ENCODE data around the gene APLP2. TPM values are rescaled to one million over a fixed set of nuclear protein-coding genes. Genes with fewer than 3 reads are reported as not detected.

The APLP2 gene
- total and polyA plus RNA-seq, 2 experiments from 2014 or later: 322 to 362 TPM

GRCh38 chr11:130141561-130142341 is 72.1 kb downstream of the APLP2 start (continued):
- TF ChIP-seq NANOG (IDR thresholded peaks at IDR 0.05; ENCODE audit: borderline replicate concordance): no peak
- TF ChIP-seq EZH2 (IDR thresholded peaks at IDR 0.05; ENCODE audit: low read depth, unreplicated experiment): no peak
- no peak for TF ChIP-seq EZH2phosphoT487 (IDR thresholded peaks at IDR 0.05; ENCODE audit: unreplicated experiment)

- Histone ChIP-seq H3K4me2 (no peak overlapping the region), H3K27me3 (ENCODE audit: insufficient read depth) (no peaks in the 10 kb centered on the region), H3F3A (replicated peaks; ENCODE audit: low read depth) (0 out of 2 replicates have a peak, but pooled peaks cover 7% of the 10 kb centered on the region), H3K4me1 (ENCODE audit: insufficient read depth) (peaks cover 17% of the 10 kb centered on the region), H3K4me3 (no peak overlapping the region), H4K20me1 (replicated peaks; ENCODE audit: insufficient read depth) (peaks cover 5% of the 10 kb centered on the region), H3K79me2 (replicated peaks; ENCODE audit: insufficient read depth) (no peaks in the 10 kb centered on the region), H2AFZ (no peak overlapping the region), H3K9me2 (ENCODE audit: insufficient read depth) (no peaks in the 10 kb centered on the region), H3K36me3 (ENCODE audit: insufficient read depth) (peaks cover 17% of the 10 kb centered on the region), H3K27ac (ENCODE audit: low read depth) (peak overlapping the region; percentile 74; the same call in 1 of the 2 replicates)
- no peak overlapping the region for H3K27ac Mint-ChIP-seq
- ATAC-seq (no peak), DNase-seq (ENCODE audit: low spot score) (no peak)
- H3K4me1 Mint-ChIP-seq: peaks cover 25% of the 10 kb centered on the region
- TF ChIP-seq POLR2AphosphoS5 (IDR thresholded peaks at IDR 0.05; ENCODE audit: low read depth): no peak
- no peak for TF ChIP-seq REST (IDR thresholded peaks at IDR 0.05; ENCODE audit: unreplicated experiment)
- no peak for TF ChIP-seq ZNF114 (CRISPR knock-in tag; IDR thresholded peaks at IDR 0.05)
- TF ChIP-seq EZH2 (IDR thresholded peaks at IDR 0.05; ENCODE audit: low read depth, unreplicated experiment): no peak
- no peak for TF ChIP-seq NANOG (IDR thresholded peaks at IDR 0.05; ENCODE audit: borderline replicate concordance)
- TF ChIP-seq ZNF331 (CRISPR knock-in tag; IDR thresholded peaks at IDR 0.05; ENCODE audit: low read depth): no peak
- no peak for TF ChIP-seq STAT1 (IDR thresholded peaks at IDR 0.05; ENCODE audit: unreplicated experiment)
- no peak for TF ChIP-seq CREB1 (CRISPR knock-in tag; IDR thresholded peaks at IDR 0.05; ENCODE audit: low read depth)
- no peak for TF ChIP-seq ETS1 (IDR thresholded peaks at IDR 0.05)
- no peak overlapping the region for H3K4me3 Mint-ChIP-seq
- peaks cover 52% of the 10 kb centered on the region for H3K36me3 Mint-ChIP-seq (ENCODE audit: low read depth)
- H3K9me3 Mint-ChIP-seq: no peaks in the 10 kb centered on the region
- peaks cover 6% of the 10 kb centered on the region for H3K27me3 Mint-ChIP-seq (ENCODE audit: insufficient read depth, low read depth, poor library complexity)
Measured at GRCh38 chr11:130144141-130144540, 74.4 kb downstream of the APLP2 start.

Data from GM23338 (cell line).